H1 (cell line): ENCODE measurements around the gene TSSC4. TPM values are rescaled to one million over a fixed set of nuclear protein-coding genes. Genes with fewer than 3 reads are reported as not detected.

Experiments
- ASH2L ChIP-seq: fragments of 200-600, 300-600 bp; sonication (generic); IDR thresholded peaks from one replicate; pipeline ENCODE4 v1.7.1; 2017; ENCODE audit warnings: low read length
- ATF2 ChIP-seq: IDR thresholded peaks from 2 replicates; pipeline ENCODE4 v1.6.1; 2012; ENCODE audit warnings: low read length, inconsistent platforms
- ATF3 ChIP-seq: IDR thresholded peaks from 2 replicates; pipeline ENCODE4 v1.6.1; 2011; ENCODE audit warnings: low read depth, mild to moderate bottlenecking, low read length; ENCODE audit not compliant: insufficient read depth
- CBX5 ChIP-seq: fragments of 300-800, 300-1000 bp; sonication (generic); IDR thresholded peaks from 2 replicates; pipeline ENCODE4 v1.7.1; 2016; ENCODE audit warnings: antibody characterized with exemption, low read length, low read depth
- CEBPB ChIP-seq: IDR thresholded peaks from 2 replicates; pipeline ENCODE4 v1.6.1; 2012; ENCODE audit warnings: low read depth, low read length
- CHD1 ChIP-seq: IDR thresholded peaks from 2 replicates; pipeline ENCODE4 v1.6.1; 2012; ENCODE audit warnings: low read depth, low read length, improper control_type of control experiment
- E2F6 ChIP-seq: IDR thresholded peaks from 2 replicates; pipeline ENCODE4 v1.6.1; 2012; ENCODE audit warnings: inconsistent platforms
- EZH2 ChIP-seq: fragments of 200-600 bp; sonication (generic); IDR thresholded peaks from 2 replicates; pipeline ENCODE4 v1.7.1; 2012; ENCODE audit warnings: low read depth, mild to moderate bottlenecking, moderate library complexity, low read length, inconsistent platforms; ENCODE audit not compliant: severe bottlenecking
- GABPA ChIP-seq: IDR thresholded peaks from 2 replicates; pipeline ENCODE4 v1.6.1; 2011; ENCODE audit warnings: mild to moderate bottlenecking, low read length, moderate library complexity, borderline replicate concordance; ENCODE audit not compliant: insufficient read depth
- HDAC2 ChIP-seq, 2 experiments: fragments of 300-600 bp in 1 of 2; sonication (generic) in 1 of 2; IDR thresholded peaks; 2 replicates each; pipeline ENCODE4 v1.6.1; 2011 to 2012; ENCODE audit warnings: low read depth in 2 of 2, low read length in 2 of 2, mild to moderate bottlenecking in 2 of 2, moderate library complexity in 2 of 2, borderline replicate concordance in 1 of 2, inconsistent platforms in 1 of 2
- HDAC6 ChIP-seq: IDR thresholded peaks from one replicate; pipeline ENCODE4 v1.7.1; 2012; ENCODE audit warnings: low read depth, mild to moderate bottlenecking, inconsistent platforms, low read length, moderate library complexity
- KDM4A ChIP-seq: IDR thresholded peaks from one replicate; pipeline ENCODE4 v1.7.1; 2012; ENCODE audit warnings: low read depth, mild to moderate bottlenecking, moderate library complexity, low read length, inconsistent platforms; ENCODE audit not compliant: severe bottlenecking
- MAFK ChIP-seq: IDR thresholded peaks from 2 replicates; pipeline ENCODE4 v1.6.1; 2012; ENCODE audit warnings: low read depth, mild to moderate bottlenecking, improper control_type of control experiment, low read length
- RBBP5 ChIP-seq: IDR thresholded peaks from 2 replicates; pipeline ENCODE4 v1.7.1; 2012; ENCODE audit warnings: low read depth, mild to moderate bottlenecking, inconsistent platforms, low read length, moderate library complexity, borderline replicate concordance
- RXRA ChIP-seq: IDR thresholded peaks from 2 replicates; pipeline ENCODE4 v1.6.1; 2011; ENCODE audit warnings: low read depth, mild to moderate bottlenecking, low read length, moderate library complexity; ENCODE audit not compliant: insufficient read depth
- SIX5 ChIP-seq: IDR thresholded peaks from 2 replicates; pipeline ENCODE4 v1.6.1; 2011; ENCODE audit warnings: mild to moderate bottlenecking, low read depth, low read length
- SP2 ChIP-seq: IDR thresholded peaks from 2 replicates; pipeline ENCODE4 v1.6.1; 2012; ENCODE audit warnings: mild to moderate bottlenecking, low read length, inconsistent platforms
- TAF7 ChIP-seq: optimal IDR thresholded peaks from 2 replicates; pipeline ENCODE3; 2011; ENCODE audit warnings: low read depth, mild to moderate bottlenecking, inconsistent platforms, low read length, moderate library complexity, borderline replicate concordance
- TEAD4 ChIP-seq: IDR thresholded peaks from 2 replicates; pipeline ENCODE4 v1.6.1; 2012; ENCODE audit warnings: low read depth, low read length, inconsistent platforms, mixed read lengths
- ZNF274 ChIP-seq: IDR thresholded peaks from 2 replicates; pipeline ENCODE4 v1.7.0; 2012; ENCODE audit warnings: low read length, borderline replicate concordance; ENCODE audit errors: extremely low read depth
- polyA plus RNA-seq, 7 experiments: library from polyadenylated mRNA; depleted of rRNA in 3 of 7; stranded (reverse) in 5 of 7; unstranded in 2 of 7; fragments of >200 nt in 5 of 7; fragments of 200-250 nt in 2 of 7; gene quantifications; 1 replicate in 5 of 7; 2 replicates in 1 of 7; 4 replicates in 1 of 7; pipeline versions ENCODE4 v1.2.1 to v1.2.3, GENCODE V29; 2011 to 2013; ENCODE audit warnings: missing spikeins in 2 of 7, mixed read lengths in 2 of 7
- total RNA-seq: library from RNA; stranded (reverse); fragmentation: NEBNext Ultra II Directional; extraction: Animal tissue kit (Norgen Biotek cat#: 25700); gene quantifications from 2 replicates; pipeline ENCODE4 v1.2.1, GENCODE V29; 2021

TSSC4 gene
- total and polyA plus RNA-seq, 2 of the 8 experiments (the other 6 are each of a cell fraction or from before 2014, with no cell fraction given), result 34.0 to 39.3 TPM

- TF ChIP-seq E2F6 (0 out of 2 replicates have a peak, but pooled peaks have one; percentile 2), CEBPB (peak; percentile 51; the same call in 1 of the 2 replicates), HDAC2 (IDR thresholded peaks at IDR 0.05; ENCODE audit: borderline replicate concordance in 1 of 2, low read depth in 2 of 2, low read length in 2 of 2) (peak in 1 of 2 experiments; percentile 64; a peak in 1 of 4 replicates), CHD1 (no peak), HDAC6 (no peak), TEAD4 (peak; percentile 58), ATF3 (0 out of 2 replicates have a peak, but pooled peaks have one; percentile 48), TAF7 (no peak), RXRA (no peak), SIX5 (peak; percentile 95), SP2 (no peak), ASH2L (peak; percentile 33), RBBP5 (no peak), ATF2 (peak; percentile 91), MAFK (no peak), EZH2 (no peak), KDM4A (peak; percentile 73), GABPA (peak; percentile 98), ZNF274 (no peak), CBX5 (no peak)
Observed at GRCh38 chr11:2400069-2400761, at the start of gene TSSC4 (continued).
